ENCODE results near the gene DCDC2C.

The DCDC2C gene

GRCh38 chr2:3848776-3849175 lies 145.4 kb downstream of the DCDC2C start:
- ATAC-seq (replicated peaks) (no peak), DNase-seq (no peak)
- Mint-ChIP-seq H3K27ac (no peak overlapping the region), H3K9me3 (peaks cover 14 to 17% of the 10 kb centered on the region in 2 donors), H3K27me3 (peaks cover 0 to 9% of the 10 kb centered on the region in 2 donors), H3K4me3 (no peak overlapping the region), H3K36me3 (peaks cover 0 to 2% of the 10 kb centered on the region in 2 donors), H3K4me1 (no peaks in the 10 kb centered on the region)

GRCh38 chr2:3849213-3849612 lies 145.8 kb downstream of the DCDC2C start:
- H3K4me3 Mint-ChIP-seq, result no peak overlapping the region
- no peak overlapping the region for H3K27ac Mint-ChIP-seq
- peaks cover 0 to 2% of the 10 kb centered on the region in 2 donors for H3K36me3 Mint-ChIP-seq
- H3K27me3 Mint-ChIP-seq, result peaks cover 0 to 9% of the 10 kb centered on the region in 2 donors
- ATAC-seq (replicated peaks) (no peak), DNase-seq (no peak)
- peaks cover 13 to 18% of the 10 kb centered on the region in 2 donors for H3K9me3 Mint-ChIP-seq
- no peaks in the 10 kb centered on the region for H3K4me1 Mint-ChIP-seq

- DNase-seq (no peak), ATAC-seq (replicated peaks) (no peak)
- Mint-ChIP-seq H3K27me3 (no peaks in the 10 kb centered on the region), H3K4me1 (no peaks in the 10 kb centered on the region), H3K9me3 (peaks cover 16% of the 10 kb centered on the region in 2 donors), H3K4me3 (no peak overlapping the region), H3K36me3 (no peaks in the 10 kb centered on the region), H3K27ac (no peak overlapping the region)
These were observed 154.2 kb downstream of the DCDC2C start for GRCh38 chr2:3857576-3857975.

- Mint-ChIP-seq H3K27ac (no peak overlapping the region), H3K9me3 (no peaks in the 10 kb centered on the region)
These were observed 161.8 kb downstream of the DCDC2C start for GRCh38 chr2:3864943-3865865.

GRCh38 chr2:3867469-3867868 lies 164.1 kb downstream of the DCDC2C start:
- Mint-ChIP-seq H3K4me3 (no peak overlapping the region), H3K27ac (no peak overlapping the region), H3K36me3 (no peaks in the 10 kb centered on the region)

More at GRCh38 chr2:3864943-3865865, 161.8 kb downstream of the DCDC2C start:
- Mint-ChIP-seq H3K4me1 (no peaks in the 10 kb centered on the region), H3K4me3 (no peak overlapping the region), H3K27me3 (peaks cover 0 to 4% of the 10 kb centered on the region in 2 donors), H3K36me3 (no peaks in the 10 kb centered on the region)
- DNase-seq (no peak), ATAC-seq (replicated peaks) (no peak)

GRCh38 chr2:3868012-3868805 lies 164.8 kb downstream of the DCDC2C start:
- ATAC-seq (replicated peaks), result no peak
- no peak overlapping the region for H3K4me3 Mint-ChIP-seq
- peaks cover 0 to 4% of the 10 kb centered on the region in 2 donors for H3K27me3 Mint-ChIP-seq

More at GRCh38 chr2:3867469-3867868, 164.1 kb downstream of the DCDC2C start:
- no peak for ATAC-seq (replicated peaks)
- Mint-ChIP-seq H3K27me3 (peaks cover 0 to 4% of the 10 kb centered on the region in 2 donors), H3K9me3 (no peaks in the 10 kb centered on the region), H3K4me1 (no peaks in the 10 kb centered on the region)
- no peak for DNase-seq

GRCh38 chr2:3870222-3870621 lies 166.8 kb downstream of the DCDC2C start:
- Mint-ChIP-seq H3K27me3 (no peaks in the 10 kb centered on the region), H3K9me3 (no peaks in the 10 kb centered on the region), H3K4me1 (no peaks in the 10 kb centered on the region), H3K27ac (no peak overlapping the region), H3K36me3 (no peaks in the 10 kb centered on the region), H3K4me3 (no peak overlapping the region)
- ATAC-seq (replicated peaks) (no peak), DNase-seq (no peak)

More at GRCh38 chr2:3868012-3868805, 164.8 kb downstream of the DCDC2C start:
- Mint-ChIP-seq H3K4me1 (no peaks in the 10 kb centered on the region), H3K9me3 (no peaks in the 10 kb centered on the region), H3K27ac (no peak overlapping the region), H3K36me3 (no peaks in the 10 kb centered on the region)
- no peak for DNase-seq

GRCh38 chr2:3871002-3871401 lies 167.6 kb downstream of the DCDC2C start:
- DNase-seq, result no peak
- H3K4me1 Mint-ChIP-seq, result no peaks in the 10 kb centered on the region
- H3K27me3 Mint-ChIP-seq, result peaks cover 1 to 6% of the 10 kb centered on the region in 2 donors
- H3K9me3 Mint-ChIP-seq, result no peaks in the 10 kb centered on the region
- ATAC-seq (replicated peaks), result no peak
- no peak overlapping the region for H3K4me3 Mint-ChIP-seq
- no peaks in the 10 kb centered on the region for H3K36me3 Mint-ChIP-seq
- H3K27ac Mint-ChIP-seq, result no peak overlapping the region

- Mint-ChIP-seq H3K9me3 (no peaks in the 10 kb centered on the region), H3K36me3 (no peaks in the 10 kb centered on the region), H3K4me3 (no peak overlapping the region), H3K27ac (no peak overlapping the region), H3K4me1 (no peaks in the 10 kb centered on the region), H3K27me3 (peaks cover 7 to 10% of the 10 kb centered on the region in 2 donors)
- DNase-seq (no peak), ATAC-seq (replicated peaks) (no peak)
These were observed 169.1 kb downstream of the DCDC2C start for GRCh38 chr2:3872451-3872850.

GRCh38 chr2:3873899-3874298 lies 170.5 kb downstream of the DCDC2C start:
- no peak overlapping the region for H3K4me3 Mint-ChIP-seq
- H3K27me3 Mint-ChIP-seq, result peaks cover 7 to 10% of the 10 kb centered on the region in 2 donors
- H3K4me1 Mint-ChIP-seq, result no peaks in the 10 kb centered on the region
- DNase-seq (no peak), ATAC-seq (replicated peaks) (no peak)
- H3K36me3 Mint-ChIP-seq, result no peaks in the 10 kb centered on the region
- no peak overlapping the region for H3K27ac Mint-ChIP-seq
- no peaks in the 10 kb centered on the region for H3K9me3 Mint-ChIP-seq

- DNase-seq (no peak), ATAC-seq (replicated peaks) (no peak)
- Mint-ChIP-seq H3K27ac (no peak overlapping the region), H3K27me3 (peaks cover 7 to 10% of the 10 kb centered on the region in 2 donors), H3K4me3 (no peak overlapping the region), H3K36me3 (no peaks in the 10 kb centered on the region), H3K9me3 (no peaks in the 10 kb centered on the region), H3K4me1 (no peaks in the 10 kb centered on the region)
These were observed 172.8 kb downstream of the DCDC2C start for GRCh38 chr2:3876221-3876620.

- no peak overlapping the region for H3K27ac Mint-ChIP-seq
These were observed 173.3 kb downstream of the DCDC2C start for GRCh38 chr2:3876685-3877084.

GRCh38 chr2:3885629-3886628 lies 182.6 kb downstream of the DCDC2C start:
- no peak overlapping the region for H3K4me3 Mint-ChIP-seq
- H3K4me1 Mint-ChIP-seq, result no peaks in the 10 kb centered on the region
- no peak overlapping the region for H3K27ac Mint-ChIP-seq
- H3K36me3 Mint-ChIP-seq, result no peaks in the 10 kb centered on the region
- ATAC-seq (replicated peaks) (no peak), DNase-seq (no peak)
- peaks cover 3 to 13% of the 10 kb centered on the region in 2 donors for H3K9me3 Mint-ChIP-seq
- H3K27me3 Mint-ChIP-seq, result no peaks in the 10 kb centered on the region

More at GRCh38 chr2:3876685-3877084, 173.3 kb downstream of the DCDC2C start:
- H3K36me3 Mint-ChIP-seq, result no peaks in the 10 kb centered on the region
- H3K27me3 Mint-ChIP-seq, result peaks cover 7 to 10% of the 10 kb centered on the region in 2 donors
- DNase-seq, result no peak
- ATAC-seq (replicated peaks), result no peak
- no peaks in the 10 kb centered on the region for H3K4me1 Mint-ChIP-seq
- H3K4me3 Mint-ChIP-seq, result no peak overlapping the region
- H3K9me3 Mint-ChIP-seq, result no peaks in the 10 kb centered on the region

All from stimulated activated naive B cell treated with anti-CD40 and anti-IgM and Interleukin-4, amounts not matched to agents 10 μg/mL and 1 μg/mL and 100 μg/mL, for 72 hours (primary cell).